GM12865 (cell line): ENCODE results near the gene ACOT12.

Source experiments
- DNase-seq: peaks from one replicate; pipeline ENCODE4 v3.0.0; 2010; ENCODE audit warnings: low read depth
- H3K4me3 ChIP-seq: 2 replicates; pipeline ENCODE4 v1.5.1; 2011; ENCODE audit warnings: mild to moderate bottlenecking, low read depth, low read length, control low read depth
- TF ChIP-seq, protein P1 (sequence below): IDR thresholded peaks from 2 replicates; pipeline ENCODE4 v1.5.1; 2011; ENCODE audit warnings: low read length, control low read depth, low read depth, inconsistent platforms; ENCODE audit not compliant: insufficient read depth; ENCODE audit errors: missing control alignments

The ACOT12 gene

DNA sequence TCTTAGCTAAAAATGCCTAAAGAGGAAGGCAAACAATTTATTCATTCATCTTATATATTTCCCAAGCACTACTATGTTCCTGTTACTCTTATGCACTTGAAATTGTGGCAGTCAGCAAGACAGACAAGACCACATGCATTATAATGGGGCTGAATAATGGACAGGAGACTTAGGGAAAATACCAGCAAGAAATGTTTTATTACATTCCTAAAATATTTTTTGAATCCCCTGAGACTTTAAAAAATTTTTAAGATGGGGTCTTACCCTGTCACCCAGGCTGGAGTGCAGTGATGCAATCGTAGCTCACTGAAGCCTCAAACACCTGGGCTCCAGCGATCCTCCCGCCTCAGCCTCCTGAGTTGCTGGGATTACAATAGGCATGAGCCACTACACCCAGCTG, 79.4 kb downstream of the ACOT12 start:
- no peak for DNase-seq
- TF ChIP-seq, protein P1, sequence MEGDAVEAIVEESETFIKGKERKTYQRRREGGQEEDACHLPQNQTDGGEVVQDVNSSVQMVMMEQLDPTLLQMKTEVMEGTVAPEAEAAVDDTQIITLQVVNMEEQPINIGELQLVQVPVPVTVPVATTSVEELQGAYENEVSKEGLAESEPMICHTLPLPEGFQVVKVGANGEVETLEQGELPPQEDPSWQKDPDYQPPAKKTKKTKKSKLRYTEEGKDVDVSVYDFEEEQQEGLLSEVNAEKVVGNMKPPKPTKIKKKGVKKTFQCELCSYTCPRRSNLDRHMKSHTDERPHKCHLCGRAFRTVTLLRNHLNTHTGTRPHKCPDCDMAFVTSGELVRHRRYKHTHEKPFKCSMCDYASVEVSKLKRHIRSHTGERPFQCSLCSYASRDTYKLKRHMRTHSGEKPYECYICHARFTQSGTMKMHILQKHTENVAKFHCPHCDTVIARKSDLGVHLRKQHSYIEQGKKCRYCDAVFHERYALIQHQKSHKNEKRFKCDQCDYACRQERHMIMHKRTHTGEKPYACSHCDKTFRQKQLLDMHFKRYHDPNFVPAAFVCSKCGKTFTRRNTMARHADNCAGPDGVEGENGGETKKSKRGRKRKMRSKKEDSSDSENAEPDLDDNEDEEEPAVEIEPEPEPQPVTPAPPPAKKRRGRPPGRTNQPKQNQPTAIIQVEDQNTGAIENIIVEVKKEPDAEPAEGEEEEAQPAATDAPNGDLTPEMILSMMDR = no peak
- no peak overlapping the region for H3K4me3 ChIP-seq

DNA sequence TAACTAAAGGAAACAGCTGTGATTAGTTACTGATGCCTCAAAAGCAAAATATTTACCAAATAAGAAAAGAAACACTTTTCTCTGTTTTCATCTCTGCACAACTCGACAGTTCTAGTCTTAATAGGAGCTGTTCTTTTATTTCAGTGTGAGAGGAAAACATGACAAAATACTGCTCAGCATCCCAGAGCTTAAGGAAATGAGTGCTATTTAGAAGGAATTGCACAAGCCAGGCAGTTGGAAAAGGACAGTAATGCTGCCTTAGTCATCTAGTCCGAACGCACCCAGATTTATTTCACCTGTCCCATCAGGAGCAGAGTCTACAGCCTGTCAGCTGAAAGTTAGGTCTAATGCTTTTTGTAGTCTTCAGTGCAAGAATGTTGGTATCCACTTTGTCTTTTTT, 80.2 kb downstream of the ACOT12 start:
- DNase-seq = no peak
- TF ChIP-seq, protein P1 = no peak

DNA sequence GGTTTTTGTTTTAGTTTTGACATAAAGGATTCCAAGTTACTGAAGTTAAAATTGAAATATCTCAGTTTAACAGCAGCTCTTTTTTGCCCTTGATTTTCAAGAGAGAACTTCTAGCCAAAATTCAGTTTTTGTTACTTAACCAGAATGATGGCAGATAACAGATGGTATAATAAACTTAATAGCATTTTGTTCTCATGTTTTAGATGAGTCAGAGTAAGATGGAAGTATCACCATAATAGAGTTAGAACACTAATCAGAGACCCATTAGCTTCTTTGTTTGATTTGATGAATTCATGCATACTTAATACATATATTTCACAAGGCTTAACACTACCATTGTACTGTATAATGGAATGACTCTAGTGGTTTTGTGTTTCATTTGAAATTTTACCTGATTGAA, 80.7 kb downstream of the ACOT12 start:
- no peak overlapping the region for H3K4me3 ChIP-seq
- TF ChIP-seq, protein P1 = no peak
- DNase-seq = no peak

More for the DNA sequence above, 80.2 kb downstream of the ACOT12 start:
- H3K4me3 ChIP-seq = no peak overlapping the region

- no peak overlapping the region for H3K4me3 ChIP-seq
- TF ChIP-seq, protein P1 = no peak
- DNase-seq = no peak
Measured at GRCh38 chr5:81310402-81311063, 83.4 kb downstream of the ACOT12 start.

DNA sequence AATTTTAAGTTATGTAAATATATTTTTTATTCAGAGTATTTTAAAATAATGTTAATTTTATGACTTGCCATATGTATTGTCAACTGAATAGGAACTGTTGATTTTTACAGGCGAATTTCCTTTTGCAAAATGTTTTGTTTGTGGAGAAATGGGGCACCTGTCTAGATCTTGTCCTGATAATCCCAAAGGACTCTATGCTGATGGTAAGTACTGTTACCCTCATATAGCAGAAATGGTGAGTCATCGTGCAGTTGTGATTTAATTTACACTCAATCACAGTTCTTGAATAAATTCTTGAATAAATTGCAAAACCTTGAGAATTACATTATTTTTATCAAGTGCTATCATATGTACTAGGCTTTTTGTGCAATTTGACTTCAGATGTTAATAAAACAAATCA, 85.1 kb downstream of the ACOT12 start:
- H3K4me3 ChIP-seq = no peak overlapping the region
- no peak for DNase-seq
- TF ChIP-seq, protein P1 = no peak

- H3K4me3 ChIP-seq = no peak overlapping the region
- TF ChIP-seq, protein P1 = no peak
- DNase-seq = no peak
Measured at GRCh38 chr5:81305785-81306184, 88.1 kb downstream of the ACOT12 start.

DNA sequence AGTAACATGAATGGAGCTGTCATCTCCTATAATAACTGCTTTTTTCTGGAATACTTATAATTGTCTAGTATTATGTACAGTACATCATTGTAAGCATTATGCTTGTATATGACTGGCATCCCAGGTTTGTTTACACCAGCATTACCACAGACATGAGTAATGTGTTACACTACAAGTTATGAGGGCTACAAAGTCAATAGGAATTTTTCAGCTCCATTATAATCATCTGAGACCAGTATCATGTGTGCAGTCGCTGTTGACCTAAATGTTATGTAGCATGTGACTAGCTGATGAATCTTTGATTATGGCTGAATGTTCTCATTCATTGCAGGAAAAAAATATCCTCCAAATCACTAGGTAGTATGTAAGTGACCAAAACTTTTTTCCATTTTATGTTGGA, 90.4 kb downstream of the ACOT12 start:
- TF ChIP-seq, protein P1 = no peak
- DNase-seq = no peak

More for the DNA sequence above, 90.4 kb downstream of the ACOT12 start:
- H3K4me3 ChIP-seq = no peak overlapping the region
